Neuron (in vitro differentiated cells): ENCODE measurements around the gene PRDM2.

Source experiments
- H2AFZ ChIP-seq: one replicate; pipeline ENCODE4 v1.6.1; 2013; ENCODE audit warnings: low read depth, mild to moderate bottlenecking, inconsistent platforms, low read length, moderate library complexity
- H3K27me3 ChIP-seq: one replicate; pipeline ENCODE4 v1.6.1; 2013; ENCODE audit warnings: low read length; ENCODE audit not compliant: insufficient read depth
- H3K36me3 ChIP-seq: one replicate; pipeline ENCODE4 v1.6.1; 2013; ENCODE audit warnings: low read length; ENCODE audit not compliant: insufficient read depth
- H3K4me1 ChIP-seq: one replicate; pipeline ENCODE4 v1.6.1; 2013; ENCODE audit warnings: low read length; ENCODE audit not compliant: insufficient read depth
- H3K4me3 ChIP-seq: 2 replicates; pipeline ENCODE4 v1.5.1; 2013; ENCODE audit warnings: mild to moderate bottlenecking, low read length, moderate library complexity
- H3K9me3 ChIP-seq: one replicate; pipeline ENCODE4 v1.6.1; 2013; ENCODE audit warnings: low read length

Gene PRDM2

DNA sequence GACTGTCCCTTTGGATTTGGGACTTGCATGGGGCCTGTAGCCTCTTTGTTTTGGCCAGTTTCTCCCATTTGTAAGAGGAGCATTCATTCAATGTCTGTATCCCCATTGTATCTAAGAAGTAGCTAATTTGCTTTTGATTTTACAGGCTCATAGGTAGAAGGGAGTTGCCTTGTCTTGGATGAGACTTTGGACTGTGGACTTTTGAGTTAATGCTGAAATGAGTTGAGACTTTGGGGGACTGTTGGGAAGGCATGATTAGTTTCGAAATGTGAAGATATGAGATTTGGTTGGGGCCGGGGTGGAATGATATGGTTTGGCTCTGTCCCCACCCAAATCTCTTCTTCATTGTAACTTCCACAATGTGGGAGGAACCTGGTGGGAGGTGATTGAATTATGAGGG, 151.7 kb downstream of the PRDM2 start:
- no peaks in the 10 kb centered on the region for H3K36me3 ChIP-seq

DNA sequence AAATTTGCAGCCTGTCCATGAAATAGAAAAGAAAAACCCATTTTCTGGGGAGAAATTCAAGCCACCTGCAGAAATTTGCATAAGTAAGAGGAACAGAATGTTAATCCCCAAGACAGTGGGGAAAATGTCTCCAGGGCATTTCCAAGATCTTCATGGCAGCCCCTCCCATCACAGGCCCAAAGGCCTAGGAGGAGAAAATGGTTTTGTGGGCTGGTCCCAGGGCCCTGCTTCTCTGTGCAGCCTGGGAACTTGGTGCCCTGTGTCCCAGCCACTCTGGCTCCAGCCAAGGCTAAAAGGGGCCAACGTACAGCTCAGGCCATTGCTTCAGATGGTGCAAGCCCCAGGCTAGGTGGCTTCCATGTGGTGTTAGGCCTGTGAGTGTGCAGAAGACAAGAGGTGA, 155.6 kb downstream of the PRDM2 start:
- Histone ChIP-seq H3K9me3 (peaks cover 9% of the 10 kb centered on the region), H3K27me3 (no peaks in the 10 kb centered on the region), H3K4me3 (no peak overlapping the region), H2AFZ (no peak overlapping the region), H3K4me1 (no peaks in the 10 kb centered on the region), H3K36me3 (no peaks in the 10 kb centered on the region)

More for the DNA sequence above, 151.7 kb downstream of the PRDM2 start:
- peaks cover 9% of the 10 kb centered on the region for H3K9me3 ChIP-seq
- H2AFZ ChIP-seq, result no peak overlapping the region
- no peaks in the 10 kb centered on the region for H3K27me3 ChIP-seq
- H3K4me3 ChIP-seq, result no peak overlapping the region
- no peaks in the 10 kb centered on the region for H3K4me1 ChIP-seq

DNA sequence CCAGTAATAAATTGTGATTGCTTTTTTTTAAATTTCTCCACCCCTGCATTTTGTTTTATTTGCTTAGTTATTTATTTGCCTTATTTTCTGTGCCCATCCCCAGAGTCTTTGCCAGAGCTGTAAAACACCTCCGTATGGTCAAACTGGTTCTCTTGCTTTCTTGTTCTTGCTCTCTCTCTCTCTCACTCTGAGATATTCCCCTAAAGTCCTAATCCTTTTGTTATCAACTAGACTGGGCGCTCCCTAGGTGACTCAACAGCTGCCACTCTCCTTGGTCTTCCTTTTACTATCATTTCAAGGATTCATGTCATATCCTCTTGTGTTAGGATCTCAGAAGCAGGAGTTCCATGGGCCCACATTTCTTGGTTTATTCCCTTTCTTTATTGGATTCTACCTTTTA, 160.0 kb downstream of the PRDM2 start:
- no peak overlapping the region for H2AFZ ChIP-seq
- H3K27me3 ChIP-seq, result peaks cover 6% of the 10 kb centered on the region
- H3K4me1 ChIP-seq, result no peaks in the 10 kb centered on the region
- peaks cover 9% of the 10 kb centered on the region for H3K9me3 ChIP-seq
- no peaks in the 10 kb centered on the region for H3K36me3 ChIP-seq
- H3K4me3 ChIP-seq, result no peak overlapping the region

DNA sequence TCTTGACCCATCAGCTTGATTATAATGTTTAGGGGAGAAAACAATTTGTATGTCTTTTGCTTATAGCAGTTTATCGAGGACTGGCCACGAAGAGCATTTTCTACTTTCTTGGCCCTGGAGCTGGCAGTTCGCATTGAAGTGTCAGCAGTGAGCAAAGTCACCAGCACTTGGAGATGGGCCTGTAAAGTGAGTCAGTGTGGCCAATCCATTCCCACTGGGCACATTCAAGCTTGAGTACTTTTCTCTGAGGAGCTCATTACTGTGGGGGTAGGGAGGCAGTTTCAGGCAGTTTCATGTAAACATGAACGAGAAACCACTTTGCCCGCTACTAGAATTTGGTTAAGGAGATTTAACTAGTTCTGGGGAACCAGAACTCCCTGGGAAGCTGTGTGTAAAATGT, 164.8 kb downstream of the PRDM2 start:
- Histone ChIP-seq H3K9me3 (no peaks in the 10 kb centered on the region), H3K27me3 (peaks cover 11% of the 10 kb centered on the region), H3K4me3 (no peak overlapping the region), H3K36me3 (no peaks in the 10 kb centered on the region), H3K4me1 (no peaks in the 10 kb centered on the region), H2AFZ (no peak overlapping the region)

DNA sequence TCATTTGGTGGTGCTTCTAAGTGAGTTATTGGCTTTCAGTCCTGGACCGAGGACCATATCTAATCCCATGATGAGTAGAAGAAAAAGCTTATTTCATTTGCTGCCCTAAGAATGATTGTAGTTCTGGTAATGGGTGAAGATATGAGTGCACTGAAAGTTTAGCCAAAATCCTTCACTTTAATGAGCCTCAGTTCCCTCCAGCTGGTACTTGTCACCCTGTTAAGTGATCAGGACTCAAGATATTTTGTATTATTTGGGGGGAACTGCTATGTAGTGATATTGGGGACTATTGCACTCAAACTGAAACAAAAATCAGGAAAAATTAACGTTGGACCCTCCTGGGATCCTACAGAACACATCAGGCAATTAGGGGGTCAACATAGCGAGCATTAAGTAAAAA, 165.9 kb downstream of the PRDM2 start:
- Histone ChIP-seq H3K9me3 (no peaks in the 10 kb centered on the region), H2AFZ (no peak overlapping the region), H3K27me3 (peaks cover 11% of the 10 kb centered on the region), H3K36me3 (no peaks in the 10 kb centered on the region), H3K4me3 (no peak overlapping the region), H3K4me1 (no peaks in the 10 kb centered on the region)

DNA sequence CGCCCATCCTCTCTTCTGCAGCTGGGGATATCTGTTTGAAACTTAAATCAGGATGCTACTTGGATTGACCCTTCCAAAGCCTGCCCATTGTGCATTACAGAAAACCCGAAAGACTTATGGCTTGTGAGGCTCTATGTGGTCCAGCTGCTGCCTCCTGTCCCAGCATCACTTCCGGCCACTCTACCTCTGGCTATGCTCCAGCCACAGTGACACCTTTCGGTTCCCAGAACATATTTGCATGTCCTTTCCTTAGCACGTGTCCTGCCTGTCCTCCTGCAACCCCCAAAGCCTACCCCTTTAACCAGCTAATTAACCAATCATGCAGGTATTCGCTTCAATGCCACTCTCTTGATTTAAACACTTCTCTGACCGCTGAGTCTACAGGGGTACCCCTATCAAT, 167.6 kb downstream of the PRDM2 start:
- peaks cover 13% of the 10 kb centered on the region for H3K4me1 ChIP-seq
- H3K4me3 ChIP-seq, result no peak overlapping the region
- H3K27me3 ChIP-seq, result peaks cover 11% of the 10 kb centered on the region
- H3K9me3 ChIP-seq, result no peaks in the 10 kb centered on the region
- no peaks in the 10 kb centered on the region for H3K36me3 ChIP-seq
- H2AFZ ChIP-seq, result no peak overlapping the region

DNA sequence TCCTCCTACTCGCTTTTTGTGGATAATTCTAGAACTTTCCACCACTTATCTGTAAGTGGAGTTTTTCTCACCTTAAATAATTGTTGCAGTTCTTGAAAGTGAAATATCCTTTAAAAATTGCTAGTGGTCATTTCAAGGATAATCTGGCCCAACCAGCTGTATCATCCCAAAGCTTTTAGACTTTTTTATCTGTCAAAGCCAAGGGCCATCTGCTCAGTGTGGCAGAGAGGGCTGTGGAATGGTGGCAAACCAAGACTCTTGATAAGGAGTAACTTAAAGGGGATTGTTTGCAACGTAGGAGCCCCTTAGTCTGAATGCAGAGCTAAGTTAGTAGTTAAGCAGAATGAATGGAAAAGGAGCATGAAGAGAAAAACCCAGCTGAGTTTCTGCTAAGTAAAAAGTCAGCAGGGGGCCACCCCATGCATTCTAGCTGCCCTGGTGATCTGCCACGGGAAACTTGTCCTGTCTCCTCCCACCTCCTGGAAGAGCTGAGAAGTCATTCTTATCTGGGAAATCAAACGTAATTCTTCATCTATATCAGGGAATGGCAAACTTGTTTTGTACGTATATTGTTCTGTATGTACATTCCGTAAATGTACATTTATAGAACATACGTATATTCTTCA, 169.3 kb downstream of the PRDM2 start:
- Histone ChIP-seq H3K9me3 (peaks cover 2% of the 10 kb centered on the region), H3K36me3 (no peaks in the 10 kb centered on the region), H3K4me3 (no peak overlapping the region), H3K4me1 (peaks cover 16% of the 10 kb centered on the region), H3K27me3 (peaks cover 5% of the 10 kb centered on the region), H2AFZ (no peak overlapping the region)

DNA sequence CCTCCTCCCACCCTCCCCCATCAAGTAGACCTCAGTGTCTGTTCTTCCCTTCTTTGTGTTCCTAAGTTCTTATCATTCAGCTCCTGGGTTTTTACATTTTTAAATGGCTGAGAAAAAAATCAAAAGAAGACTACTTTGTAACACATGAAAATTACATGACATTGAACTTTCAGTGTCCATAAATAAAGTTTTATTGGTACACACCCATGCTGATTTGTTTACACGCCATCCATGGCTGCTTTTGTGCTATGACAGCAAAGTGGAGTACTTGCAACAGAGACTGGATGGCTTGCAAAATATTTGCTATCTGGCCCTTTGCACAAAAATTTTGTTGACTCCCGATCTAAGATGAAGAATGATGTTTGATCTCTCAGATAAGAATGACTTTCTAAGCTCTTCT, 171.4 kb downstream of the PRDM2 start:
- Histone ChIP-seq H3K9me3 (peaks cover 6% of the 10 kb centered on the region), H3K4me3 (no peak overlapping the region), H3K27me3 (peaks cover 5% of the 10 kb centered on the region), H3K36me3 (no peaks in the 10 kb centered on the region), H3K4me1 (peaks cover 16% of the 10 kb centered on the region), H2AFZ (no peak overlapping the region)

DNA sequence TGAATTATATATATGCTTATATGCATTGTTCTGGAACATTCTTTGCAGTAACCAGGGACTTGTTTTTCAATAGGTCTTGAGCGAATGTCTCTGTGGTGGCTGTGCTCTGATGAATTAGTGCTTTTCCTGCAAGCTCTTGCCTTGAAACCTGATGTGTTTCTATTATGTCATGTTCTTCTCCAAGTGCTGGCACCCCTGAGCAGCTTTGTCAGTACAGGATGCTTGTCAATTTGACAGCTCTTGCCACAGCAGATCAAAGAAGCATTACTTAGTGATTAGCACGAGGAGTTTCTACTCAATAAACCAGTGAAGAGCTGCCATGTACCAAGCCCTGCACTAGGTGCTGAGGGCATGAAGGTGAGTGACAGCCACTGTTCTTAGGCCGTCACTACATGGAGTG, 171.9 kb downstream of the PRDM2 start:
- Histone ChIP-seq H3K4me1 (peaks cover 16% of the 10 kb centered on the region), H3K36me3 (no peaks in the 10 kb centered on the region)

DNA sequence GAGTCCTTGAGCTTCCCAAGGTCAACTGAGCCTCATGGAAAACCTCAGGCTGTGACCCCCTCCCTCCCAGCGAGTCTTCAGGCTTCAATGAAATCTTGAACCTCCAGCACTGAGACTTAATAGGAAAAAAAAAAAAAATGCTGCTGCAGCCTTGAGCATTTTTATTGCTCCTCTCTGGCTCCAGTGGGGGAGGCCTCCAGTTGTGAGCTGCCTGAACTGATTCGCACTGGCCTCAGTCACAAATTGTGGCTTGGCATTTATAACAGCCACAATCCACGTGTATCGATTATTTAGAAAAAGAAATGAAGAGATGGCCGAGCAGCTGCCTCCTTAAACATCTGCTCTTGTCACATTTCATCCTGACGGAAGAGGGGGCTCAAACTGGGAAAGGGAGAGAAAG, 173.0 kb downstream of the PRDM2 start:
- H3K27me3 ChIP-seq, result no peaks in the 10 kb centered on the region
- no peak overlapping the region for H3K4me3 ChIP-seq
- H3K4me1 ChIP-seq, result peaks cover 16% of the 10 kb centered on the region
- no peaks in the 10 kb centered on the region for H3K36me3 ChIP-seq
- no peak overlapping the region for H2AFZ ChIP-seq
- H3K9me3 ChIP-seq, result peaks cover 6% of the 10 kb centered on the region

More for the DNA sequence above, 171.9 kb downstream of the PRDM2 start:
- H3K4me3 ChIP-seq, result no peak overlapping the region
- peaks cover 5% of the 10 kb centered on the region for H3K27me3 ChIP-seq
- peaks cover 6% of the 10 kb centered on the region for H3K9me3 ChIP-seq
- no peak overlapping the region for H2AFZ ChIP-seq
